ENCODE results near the gene NALCN. TPM values are rescaled to one million over a fixed set of nuclear protein-coding genes. Genes with fewer than 3 reads are reported as not detected.

The NALCN gene
- total RNA-seq, 1 experiment from 2014 or later: 0.07 TPM

GRCh38 chr13:101092985-101093384 is 323.3 kb downstream of the NALCN start:
- H3K27me3 ChIP-seq (ENCODE audit: control insufficient read depth, insufficient read depth, low read length): no peaks in the 10 kb centered on the region
- H3K4me3 ChIP-seq (ENCODE audit: insufficient read depth, low read depth, low read length): no peak overlapping the region
- no peak for DNase-seq
- H3K36me3 ChIP-seq (replicated peaks; ENCODE audit: control insufficient read depth, insufficient read depth, low read length): no peaks in the 10 kb centered on the region

GRCh38 chr13:101090287-101090686 is 326.0 kb downstream of the NALCN start:
- Histone ChIP-seq H3K27me3 (ENCODE audit: control insufficient read depth, insufficient read depth, low read length) (no peaks in the 10 kb centered on the region), H3K36me3 (replicated peaks; ENCODE audit: control insufficient read depth, insufficient read depth, low read length) (no peaks in the 10 kb centered on the region), H3K4me3 (ENCODE audit: insufficient read depth, low read depth, low read length) (no peak overlapping the region)
- DNase-seq: no peak

- DNase-seq: no peak
- no peaks in the 10 kb centered on the region for H3K36me3 ChIP-seq (replicated peaks; ENCODE audit: control insufficient read depth, insufficient read depth, low read length)
- H3K4me3 ChIP-seq (ENCODE audit: insufficient read depth, low read depth, low read length): no peak overlapping the region
- no peaks in the 10 kb centered on the region for H3K27me3 ChIP-seq (ENCODE audit: control insufficient read depth, insufficient read depth, low read length)
Measured at GRCh38 chr13:101085551-101085950, 330.8 kb downstream of the NALCN start.

- Histone ChIP-seq H3K27me3 (ENCODE audit: control insufficient read depth, insufficient read depth, low read length) (no peaks in the 10 kb centered on the region), H3K4me3 (ENCODE audit: insufficient read depth, low read depth, low read length) (no peak overlapping the region), H3K36me3 (replicated peaks; ENCODE audit: control insufficient read depth, insufficient read depth, low read length) (no peaks in the 10 kb centered on the region)
- no peak for DNase-seq
Measured at GRCh38 chr13:101082441-101082840, 333.9 kb downstream of the NALCN start.

- Histone ChIP-seq H3K36me3 (replicated peaks; ENCODE audit: control insufficient read depth, insufficient read depth, low read length) (no peaks in the 10 kb centered on the region), H3K27me3 (ENCODE audit: control insufficient read depth, insufficient read depth, low read length) (no peaks in the 10 kb centered on the region), H3K4me3 (ENCODE audit: insufficient read depth, low read depth, low read length) (no peak overlapping the region)
- no peak for DNase-seq
Measured at GRCh38 chr13:101080616-101081015, 335.7 kb downstream of the NALCN start.

- H3K27me3 ChIP-seq (ENCODE audit: control insufficient read depth, insufficient read depth, low read length): no peaks in the 10 kb centered on the region
- no peak overlapping the region for H3K4me3 ChIP-seq (ENCODE audit: insufficient read depth, low read depth, low read length)
- DNase-seq: no peak
- H3K36me3 ChIP-seq (replicated peaks; ENCODE audit: control insufficient read depth, insufficient read depth, low read length): no peaks in the 10 kb centered on the region
Measured at GRCh38 chr13:101065329-101065728, 351.0 kb downstream of the NALCN start.

GRCh38 chr13:101059793-101060192 is 356.5 kb downstream of the NALCN start:
- no peaks in the 10 kb centered on the region for H3K27me3 ChIP-seq (ENCODE audit: control insufficient read depth, insufficient read depth, low read length)
- no peaks in the 10 kb centered on the region for H3K36me3 ChIP-seq (replicated peaks; ENCODE audit: control insufficient read depth, insufficient read depth, low read length)
- no peak overlapping the region for H3K4me3 ChIP-seq (ENCODE audit: insufficient read depth, low read depth, low read length)
- no peak for DNase-seq

GRCh38 chr13:101058841-101059240 is 357.5 kb downstream of the NALCN start:
- Histone ChIP-seq H3K4me3 (ENCODE audit: insufficient read depth, low read depth, low read length) (no peak overlapping the region), H3K36me3 (replicated peaks; ENCODE audit: control insufficient read depth, insufficient read depth, low read length) (no peaks in the 10 kb centered on the region), H3K27me3 (ENCODE audit: control insufficient read depth, insufficient read depth, low read length) (no peaks in the 10 kb centered on the region)
- DNase-seq: no peak

- DNase-seq: no peak
- H3K27me3 ChIP-seq (ENCODE audit: control insufficient read depth, insufficient read depth, low read length): no peaks in the 10 kb centered on the region
- no peak overlapping the region for H3K4me3 ChIP-seq (ENCODE audit: insufficient read depth, low read depth, low read length)
- H3K36me3 ChIP-seq (replicated peaks; ENCODE audit: control insufficient read depth, insufficient read depth, low read length): no peaks in the 10 kb centered on the region
Measured at GRCh38 chr13:101053301-101054093, 362.8 kb downstream of the NALCN start.

GRCh38 chr13:101049166-101049850 is 367.0 kb downstream of the NALCN start:
- Histone ChIP-seq H3K4me3 (ENCODE audit: insufficient read depth, low read depth, low read length) (no peak overlapping the region), H3K36me3 (replicated peaks; ENCODE audit: control insufficient read depth, insufficient read depth, low read length) (no peaks in the 10 kb centered on the region), H3K27me3 (ENCODE audit: control insufficient read depth, insufficient read depth, low read length) (no peaks in the 10 kb centered on the region)
- no peak for DNase-seq

- DNase-seq: no peak
- H3K4me3 ChIP-seq (ENCODE audit: insufficient read depth, low read depth, low read length): no peak overlapping the region
- H3K36me3 ChIP-seq (replicated peaks; ENCODE audit: control insufficient read depth, insufficient read depth, low read length): no peaks in the 10 kb centered on the region
- H3K27me3 ChIP-seq (ENCODE audit: control insufficient read depth, insufficient read depth, low read length): no peaks in the 10 kb centered on the region
Measured at GRCh38 chr13:101036546-101036945, 379.8 kb downstream of the NALCN start.

- no peak for DNase-seq
- H3K4me3 ChIP-seq (ENCODE audit: insufficient read depth, low read depth, low read length): no peak overlapping the region
Measured at GRCh38 chr13:101035119-101035620, 381.1 kb downstream of the NALCN start.

GRCh38 chr13:101026736-101027398 is 389.4 kb downstream of the NALCN start:
- Histone ChIP-seq H3K4me3 (ENCODE audit: insufficient read depth, low read depth, low read length) (no peak overlapping the region), H3K27me3 (ENCODE audit: control insufficient read depth, insufficient read depth, low read length) (no peaks in the 10 kb centered on the region), H3K36me3 (replicated peaks; ENCODE audit: control insufficient read depth, insufficient read depth, low read length) (no peaks in the 10 kb centered on the region)
- DNase-seq: no peak

More at GRCh38 chr13:101035119-101035620, 381.1 kb downstream of the NALCN start:
- no peaks in the 10 kb centered on the region for H3K36me3 ChIP-seq (replicated peaks; ENCODE audit: control insufficient read depth, insufficient read depth, low read length)
- no peaks in the 10 kb centered on the region for H3K27me3 ChIP-seq (ENCODE audit: control insufficient read depth, insufficient read depth, low read length)

- Histone ChIP-seq H3K27me3 (ENCODE audit: control insufficient read depth, insufficient read depth, low read length) (no peaks in the 10 kb centered on the region), H3K36me3 (replicated peaks; ENCODE audit: control insufficient read depth, insufficient read depth, low read length) (no peaks in the 10 kb centered on the region), H3K4me3 (ENCODE audit: insufficient read depth, low read depth, low read length) (no peak overlapping the region)
- DNase-seq: no peak
Measured at GRCh38 chr13:101026328-101026727, 390.0 kb downstream of the NALCN start.

GRCh38 chr13:101025925-101026324 is 390.4 kb downstream of the NALCN start:
- no peaks in the 10 kb centered on the region for H3K36me3 ChIP-seq (replicated peaks; ENCODE audit: control insufficient read depth, insufficient read depth, low read length)
- no peak for DNase-seq
- H3K27me3 ChIP-seq (ENCODE audit: control insufficient read depth, insufficient read depth, low read length): no peaks in the 10 kb centered on the region
- H3K4me3 ChIP-seq (ENCODE audit: insufficient read depth, low read depth, low read length): no peak overlapping the region
